ENCODE results near the gene PLXNC1.

The PLXNC1 gene

GRCh38 chr12:94147991-94148738 lies at the start of gene PLXNC1:
Gene PLXNC1 (plus strand): TSS chr12:94148577. CDS start chr12:94148972, 395 bp downstream.
- DNase-seq (ENCODE audit: low read depth) = peak; percentile 59

- DNase-seq (ENCODE audit: low read depth) = no peak
Observed at GRCh38 chr12:94099191-94099590, 49.2 kb upstream of the PLXNC1 start.

GRCh38 chr12:94099632-94100031 lies 48.7 kb upstream of the PLXNC1 start:
- DNase-seq (ENCODE audit: low read depth) = peak; percentile 93

GRCh38 chr12:94100211-94100627 lies 48.2 kb upstream of the PLXNC1 start:
- DNase-seq (ENCODE audit: low read depth) = peak; percentile 84

GRCh38 chr12:94100990-94101737 lies 47.2 kb upstream of the PLXNC1 start:
- peak; percentile 79 for DNase-seq (ENCODE audit: low read depth)

GRCh38 chr12:94101738-94102660 lies 46.4 kb upstream of the PLXNC1 start:
- DNase-seq (ENCODE audit: low read depth) = peak; percentile 94

GRCh38 chr12:94103986-94104385 lies 44.4 kb upstream of the PLXNC1 start:
- no peak for DNase-seq (ENCODE audit: low read depth)

- DNase-seq (ENCODE audit: low read depth) = no peak
Observed at GRCh38 chr12:94107910-94108309, 40.5 kb upstream of the PLXNC1 start.

GRCh38 chr12:94109160-94109559 lies 39.2 kb upstream of the PLXNC1 start:
- DNase-seq (ENCODE audit: low read depth) = peak; percentile 76

GRCh38 chr12:94110258-94110657 lies 38.1 kb upstream of the PLXNC1 start:
- no peak for DNase-seq (ENCODE audit: low read depth)

- no peak for DNase-seq (ENCODE audit: low read depth)
Observed at GRCh38 chr12:94111302-94111701, 37.1 kb upstream of the PLXNC1 start.

GRCh38 chr12:94112121-94112520 lies 36.3 kb upstream of the PLXNC1 start:
- DNase-seq (ENCODE audit: low read depth) = no peak

GRCh38 chr12:94114166-94114565 lies 34.2 kb upstream of the PLXNC1 start:
- DNase-seq (ENCODE audit: low read depth) = no peak

GRCh38 chr12:94116191-94116590 lies 32.2 kb upstream of the PLXNC1 start:
- no peak for DNase-seq (ENCODE audit: low read depth)

GRCh38 chr12:94121886-94122285 lies 26.5 kb upstream of the PLXNC1 start:
- no peak for DNase-seq (ENCODE audit: low read depth)

GRCh38 chr12:94122591-94122990 lies 25.8 kb upstream of the PLXNC1 start:
- DNase-seq (ENCODE audit: low read depth) = no peak

- DNase-seq (ENCODE audit: low read depth) = no peak
Observed at GRCh38 chr12:94123127-94123526, 25.2 kb upstream of the PLXNC1 start.

GRCh38 chr12:94126067-94126466 lies 22.3 kb upstream of the PLXNC1 start:
- no peak for DNase-seq (ENCODE audit: low read depth)

- DNase-seq (ENCODE audit: low read depth) = no peak
Observed at GRCh38 chr12:94127239-94128131, 20.9 kb upstream of the PLXNC1 start.

GRCh38 chr12:94128280-94128679 lies 20.1 kb upstream of the PLXNC1 start:
- no peak for DNase-seq (ENCODE audit: low read depth)
